Endothelial cell of umbilical vein (primary cell): ENCODE data around the gene RDH13. TPM values are rescaled to one million over a fixed set of nuclear protein-coding genes. Genes with fewer than 3 reads are reported as not detected.

ENCODE experiments used
- BruUV-seq: library from RNA; stranded (reverse); fragments of 400-500 nt; replicated peaks from 2 replicates; lab custom pipeline; 2021; lab: Mats Ljungman, UMichigan
- CTCF ChIA-PET: fragments of 300-600, 350-600 bp; sonication (Branson Sonifier 250); formaldehyde crosslinking; loops from one replicate; lab custom pipeline; 2021; ENCODE audit warnings: antibody characterized with exemption, inconsistent platforms; lab: Charles Lee
- POLR2A ChIA-PET: fragments of 300-600, 350-600 bp; sonication (Branson Sonifier 250); formaldehyde crosslinking; loops from one replicate; lab custom pipeline; 2021; ENCODE audit warnings: antibody characterized with exemption, inconsistent platforms; lab: Charles Lee
- DNase-seq: peaks from one replicate; pipeline ENCODE4 v3.0.0-alpha.2; 2011; ENCODE audit warnings: low read depth, low spot score
- FAIRE-seq: peaks from 2 replicates; lab custom pipeline; 2011; peaks lifted over from hg19 to GRCh38; lab: Jason Lieb, UNC
- H2AFZ ChIP-seq: 2 replicates; pipeline ENCODE4 v1.6.0; 2012; ENCODE audit warnings: low read depth, low read length, control low read depth, inconsistent platforms
- H3K27ac ChIP-seq: 2 replicates; pipeline ENCODE4 v1.5.1; 2011; ENCODE audit warnings: low read depth, mild to moderate bottlenecking, control low read depth, low read length, moderate library complexity; ENCODE audit not compliant: insufficient read depth
- H3K27me3 ChIP-seq, 2 experiments: 2 replicates each; pipeline versions ENCODE4 v1.6.0 to v1.6.1; 2011; ENCODE audit warnings: low read length in 2 of 2, mixed read lengths in 1 of 2; ENCODE audit not compliant: control insufficient read depth in 2 of 2, insufficient read depth in 2 of 2
- H3K36me3 ChIP-seq, 2 experiments: 2 replicates in 1 of 2; 3 replicates in 1 of 2; pipeline ENCODE4 v1.5.1; 2011; ENCODE audit warnings: low read length in 2 of 2, mild to moderate bottlenecking in 1 of 2, moderate library complexity in 1 of 2; ENCODE audit not compliant: control insufficient read depth in 2 of 2, insufficient read depth in 2 of 2; ENCODE audit errors: extremely low read depth in 1 of 2
- H3K4me1 ChIP-seq: 3 replicates; pipeline ENCODE4 v1.5.1; 2011; ENCODE audit warnings: mild to moderate bottlenecking, low read length; ENCODE audit not compliant: control insufficient read depth, insufficient read depth; ENCODE audit errors: extremely low read depth
- H3K4me2 ChIP-seq: 2 replicates; pipeline ENCODE4 v1.6.1; 2011; ENCODE audit warnings: low read length, control low read depth, mixed read lengths; ENCODE audit not compliant: insufficient read depth
- H3K4me3 ChIP-seq, 3 experiments: fragments of 200-600 bp in 1 of 3; sonication (generic), shearing (Covaris generic) in 1 of 3; replicated peaks in 1 of 3; 2 replicates each; pipeline ENCODE4 v1.5.1; 2011 to 2016; ENCODE audit warnings: control low read depth in 3 of 3, low read length in 3 of 3, mild to moderate bottlenecking in 2 of 3, inconsistent platforms in 1 of 3, low read depth in 1 of 3, moderate library complexity in 1 of 3; ENCODE audit not compliant: insufficient read depth in 1 of 3
- H3K79me2 ChIP-seq: 2 replicates; pipeline ENCODE4 v1.6.0; 2012; ENCODE audit warnings: low read length, inconsistent platforms; ENCODE audit not compliant: control insufficient read depth, insufficient read depth
- H3K9ac ChIP-seq: replicated peaks from 2 replicates; pipeline ENCODE3; 2011; ENCODE audit warnings: low read length, control low read depth; ENCODE audit not compliant: insufficient read depth; ENCODE audit errors: extremely low read depth
- H3K9me1 ChIP-seq: replicated peaks from 3 replicates; pipeline ENCODE4 v1.6.0; 2011; ENCODE audit warnings: mild to moderate bottlenecking, low read length; ENCODE audit not compliant: control insufficient read depth, insufficient read depth; ENCODE audit errors: extremely low read depth
- H3K9me3 ChIP-seq: replicated peaks from 2 replicates; pipeline ENCODE4 v1.5.1; 2012; ENCODE audit warnings: low read length, inconsistent platforms; ENCODE audit not compliant: control insufficient read depth, insufficient read depth
- H4K20me1 ChIP-seq: replicated peaks from 2 replicates; pipeline ENCODE3; 2011; ENCODE audit warnings: mild to moderate bottlenecking, low read length; ENCODE audit not compliant: control insufficient read depth, insufficient read depth; ENCODE audit errors: extremely low read depth
- CTCF ChIP-seq, 2 donors: IDR thresholded peaks; 1 replicate in 1 of 2; 2 replicates in 1 of 2; pipeline ENCODE4 v1.5.1; 2011; ENCODE audit warnings: low read length in 2 of 2, mild to moderate bottlenecking in 2 of 2, moderate library complexity in 2 of 2, control low read depth in 1 of 2, inconsistent platforms in 1 of 2, low read depth in 1 of 2; ENCODE audit not compliant: insufficient read depth in 1 of 2; ENCODE audit errors: extremely low read depth in 1 of 2
- EZH2 ChIP-seq: IDR thresholded peaks from 2 replicates; pipeline ENCODE4 v1.6.1; 2012; ENCODE audit warnings: borderline replicate concordance, low read depth, mild to moderate bottlenecking, moderate library complexity, low read length, inconsistent platforms; ENCODE audit not compliant: severe bottlenecking
- GATA2 ChIP-seq: IDR thresholded peaks from 2 replicates; pipeline ENCODE4 v1.7.0; 2011; ENCODE audit warnings: low read depth, mild to moderate bottlenecking, moderate library complexity, mixed read lengths, low read length; ENCODE audit not compliant: insufficient read length, insufficient read depth
- POLR2A ChIP-seq: IDR thresholded peaks from 2 replicates; pipeline ENCODE4 v1.6.1; 2012; ENCODE audit warnings: low read depth, mild to moderate bottlenecking, control low read depth, low read length
- POLR2AphosphoS5 ChIP-seq: IDR thresholded peaks from 2 replicates; pipeline ENCODE4 v1.6.1; 2012; ENCODE audit warnings: low read depth, mild to moderate bottlenecking, control low read depth, low read length, moderate library complexity; ENCODE audit not compliant: insufficient read depth
- dilution Hi-C: fragments of 300-500 bp; cut with MboI; formaldehyde crosslinking; loops from one replicate; pipeline ENCODE4 v1.15.0; 2019; ENCODE audit warnings: low sequenced_read_pairs; ENCODE audit not compliant: extremely low pct_ligation_motif_present
- intact Hi-C: fragments of 100-400 bp; cut with micrococcal nuclease; formaldehyde crosslinking; loops from one replicate; pipeline ENCODE4 v1.10.0; 2022
- polyA plus RNA-seq, 4 experiments: library from polyadenylated mRNA; depleted of rRNA in 3 of 4; stranded (reverse) in 3 of 4; unstranded in 1 of 4; fragments of >200 nt; gene quantifications; 2 replicates each; pipeline versions ENCODE4 v1.2.1 to v1.2.3, GENCODE V29; 2011 to 2012; ENCODE audit warnings: missing spikeins in 1 of 4
- total RNA-seq: library from RNA; stranded (reverse); gene quantifications from 2 replicates; pipeline ENCODE4 v1.2.3, GENCODE V29; 2021

RDH13 gene
- total and polyA plus RNA-seq, 2 donors (not counting 3 experiments of a cell fraction or from before 2014, with no cell fraction given), result 8.7 to 19.6 TPM

DNA sequence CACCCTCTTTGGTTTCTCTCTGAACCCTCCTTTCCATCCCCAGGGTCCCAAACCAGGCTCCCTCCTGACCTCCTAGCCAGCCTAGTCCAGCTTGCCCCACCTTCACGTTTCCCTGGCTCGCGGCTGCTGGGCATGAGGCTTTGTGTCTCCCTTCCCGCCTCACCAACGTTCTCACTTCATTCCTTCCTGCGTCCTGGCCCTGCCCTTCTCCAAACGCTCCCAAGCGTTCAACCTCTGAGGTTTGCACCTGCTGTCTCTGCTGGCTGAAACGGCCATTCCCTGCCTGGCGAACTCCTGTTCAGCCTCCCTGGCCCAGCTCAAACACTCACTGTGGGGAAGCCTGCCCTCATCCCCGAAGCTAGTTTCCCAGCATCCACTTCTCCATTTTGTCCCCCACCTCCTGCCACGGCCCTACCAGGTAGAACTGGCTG, 25.1 kb upstream of the RDH13 start:
- Histone ChIP-seq H3K9ac (peak overlapping the region; percentile 64), H3K79me2 (peaks cover 5% of the 10 kb centered on the region), H3K9me1 (no peaks in the 10 kb centered on the region), H3K4me3 (peak overlapping the region in 2 of 3 experiments; percentile 55 to 77), H3K36me3 (peaks cover 2 to 19% of the 10 kb centered on the region in 2 experiments), H2AFZ (no peak overlapping the region), H3K4me2 (peak overlapping the region; percentile 75), H4K20me1 (no peaks in the 10 kb centered on the region), H3K27me3 (peaks cover 0 to 1% of the 10 kb centered on the region in 2 experiments), H3K9me3 (no peaks in the 10 kb centered on the region), H3K4me1 (peaks cover 18% of the 10 kb centered on the region), H3K27ac (peak overlapping the region; percentile 67)
- ChIA-PET CTCF (interaction anchor here (0.7 to 3.7 kb wide), 17 partner anchors 12 to 543 kb away, joined by 3 to 51 read pairs (median 6); partner anchors contain the start of genes DNAAF3, PPP1R12C, RDH13 and TMEM238), POLR2A (no interaction called here)
- TF ChIP-seq POLR2AphosphoS5 (no peak), POLR2A (no peak), GATA2 (no peak), EZH2 (no peak), CTCF (IDR thresholded peaks at IDR 0.05; ENCODE audit: extremely low read depth in 1 of 2, insufficient read depth in 1 of 2, low read depth in 1 of 2, low read length in 2 of 2) (no peak)
- intact Hi-C loops (loop anchor here (1.0 to 5.0 kb wide), 3 partner anchors 44 to 554 kb away; partner anchors contain the start of genes ZNF580 and ZNF581), dilution Hi-C loops (no loop called here)
- BruUV-seq, result no TSS peak
- FAIRE-seq (peak; percentile 8), DNase-seq (no peak)
